KMS-11 (cell line): ENCODE measurements around the gene CD58.

Experiments
- H2AFZ ChIP-seq: fragments of 200-600 bp; sonication (generic); 2 replicates; pipeline ENCODE4 v1.6.1; 2016; ENCODE audit warnings: antibody characterized with exemption, mixed run types, low read depth
- H3K27ac ChIP-seq: fragments of 200-600 bp; sonication (generic); 2 replicates; pipeline ENCODE4 v1.6.1; 2016; ENCODE audit warnings: mild to moderate bottlenecking, mixed run types
- H3K27me3 ChIP-seq: fragments of 200-600 bp; sonication (generic); 2 replicates; pipeline ENCODE4 v1.6.1; 2017; ENCODE audit warnings: mild to moderate bottlenecking, low read depth, mixed run types, moderate library complexity; ENCODE audit not compliant: insufficient read depth
- H3K36me3 ChIP-seq: fragments of 200-600 bp; sonication (generic); 2 replicates; pipeline ENCODE4 v1.6.1; 2017; ENCODE audit warnings: mild to moderate bottlenecking, mixed run types; ENCODE audit not compliant: insufficient read depth
- H3K4me1 ChIP-seq: fragments of 200-600 bp; sonication (generic); 2 replicates; pipeline ENCODE4 v1.6.1; 2016; ENCODE audit warnings: mild to moderate bottlenecking, low read depth, mixed run types; ENCODE audit not compliant: poor library complexity, severe bottlenecking
- H3K4me2 ChIP-seq: fragments of 200-600 bp; sonication (generic); 2 replicates; pipeline ENCODE4 v1.7.0; 2016; ENCODE audit warnings: mild to moderate bottlenecking, mixed run types
- H3K4me3 ChIP-seq: fragments of 200-600 bp; sonication (generic); IDR thresholded peaks from 2 replicates; pipeline ENCODE4 v1.6.1; 2017; ENCODE audit warnings: low read depth, low read length, mixed read lengths; ENCODE audit not compliant: insufficient read depth
- H3K79me2 ChIP-seq: fragments of 200-600 bp; sonication (generic); 2 replicates; pipeline ENCODE4 v1.6.1; 2016; ENCODE audit warnings: low read depth, mixed run types; ENCODE audit not compliant: insufficient read depth
- H3K9ac ChIP-seq: fragments of 200-600 bp; sonication (generic); 2 replicates; pipeline ENCODE4 v1.6.1; 2016; ENCODE audit warnings: mild to moderate bottlenecking, mixed run types
- H4K20me1 ChIP-seq: fragments of 200-600 bp; sonication (generic); 2 replicates; pipeline ENCODE4 v1.6.1; 2016; ENCODE audit warnings: mild to moderate bottlenecking, mixed run types; ENCODE audit not compliant: insufficient read depth
- CTCF ChIP-seq: fragments of 200-600 bp; sonication (generic); conservative IDR thresholded peaks from 2 replicates; pipeline ENCODE4 v1.6.1; 2017; ENCODE audit warnings: low read depth, mild to moderate bottlenecking, antibody characterized with exemption, low read length, moderate library complexity, mixed read lengths

The CD58 gene

GRCh38 chr1:116574581-116575291 is 3.9 kb upstream of the CD58 start:
- Histone ChIP-seq H4K20me1 (no peaks in the 10 kb centered on the region), H2AFZ (no peak overlapping the region), H3K4me3 (no peak overlapping the region), H3K79me2 (peaks cover 3% of the 10 kb centered on the region; the same call in 1 of the 2 replicates), H3K4me2 (no peak overlapping the region), H3K27ac (no peak overlapping the region), H3K9ac (no peak overlapping the region), H3K27me3 (no peaks in the 10 kb centered on the region), H3K36me3 (no peaks in the 10 kb centered on the region), H3K4me1 (peaks cover 21% of the 10 kb centered on the region)
- TF ChIP-seq CTCF = peak; percentile 64

GRCh38 chr1:116573431-116574095 is 2.7 kb upstream of the CD58 start:
- H3K27me3 ChIP-seq = no peaks in the 10 kb centered on the region
- H4K20me1 ChIP-seq = no peaks in the 10 kb centered on the region
- H3K4me3 ChIP-seq = no peak overlapping the region
- no peaks in the 10 kb centered on the region for H3K36me3 ChIP-seq
- H3K9ac ChIP-seq = no peak overlapping the region
- H3K4me2 ChIP-seq = no peak overlapping the region
- peaks cover 33% of the 10 kb centered on the region for H3K4me1 ChIP-seq
- peaks cover 6% of the 10 kb centered on the region; the same call in 1 of the 2 replicates for H3K79me2 ChIP-seq
- no peak overlapping the region for H2AFZ ChIP-seq
- no peak for TF ChIP-seq CTCF
- H3K27ac ChIP-seq = no peak overlapping the region

GRCh38 chr1:116572771-116573430 is 2.1 kb upstream of the CD58 start:
- no peak overlapping the region for H3K9ac ChIP-seq
- no peak overlapping the region for H3K4me3 ChIP-seq
- no peaks in the 10 kb centered on the region for H4K20me1 ChIP-seq
- TF ChIP-seq CTCF = no peak
- H3K36me3 ChIP-seq = no peaks in the 10 kb centered on the region
- no peaks in the 10 kb centered on the region for H3K27me3 ChIP-seq
- H3K4me2 ChIP-seq = no peak overlapping the region
- peaks cover 39% of the 10 kb centered on the region for H3K4me1 ChIP-seq
- no peak overlapping the region for H2AFZ ChIP-seq
- peaks cover 6% of the 10 kb centered on the region; the same call in 1 of the 2 replicates for H3K79me2 ChIP-seq
- H3K27ac ChIP-seq = no peak overlapping the region

- Histone ChIP-seq H3K79me2 (peaks cover 6% of the 10 kb centered on the region; the same call in 1 of the 2 replicates), H4K20me1 (no peaks in the 10 kb centered on the region), H3K27ac (no peak overlapping the region), H3K9ac (no peak overlapping the region), H3K4me3 (peak overlapping the region; percentile 3), H3K4me1 (peaks cover 46% of the 10 kb centered on the region), H3K27me3 (no peaks in the 10 kb centered on the region), H3K36me3 (no peaks in the 10 kb centered on the region), H2AFZ (no peak overlapping the region), H3K4me2 (no peak overlapping the region)
- no peak for TF ChIP-seq CTCF
These were observed 1.3 kb upstream of the CD58 start for GRCh38 chr1:116572099-116572498.
